ENCODE results near the gene C9.

C9 gene

DNA sequence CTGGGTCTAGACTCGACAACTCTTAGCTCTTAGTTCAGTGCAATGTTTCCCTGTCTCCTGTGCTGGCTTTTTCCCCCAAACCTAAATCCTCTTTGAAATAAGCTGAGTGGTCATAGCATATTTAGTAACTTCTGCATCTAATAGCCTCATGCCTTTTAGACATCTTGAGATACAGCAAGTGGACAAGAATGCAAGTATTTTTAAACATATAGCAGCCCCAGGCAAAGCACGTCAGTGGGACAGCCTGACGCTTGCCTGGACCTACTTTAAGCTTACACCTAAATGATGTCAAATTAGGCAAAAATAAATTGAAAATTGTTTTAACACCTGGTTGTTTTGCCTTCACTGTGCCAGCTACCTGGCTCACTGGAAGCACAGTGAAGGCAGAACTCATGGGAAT is 8.0 kb downstream of the C9 start:
- no peak for DNase-seq (ENCODE audit: low spot score)
- TF ChIP-seq, protein P1, sequence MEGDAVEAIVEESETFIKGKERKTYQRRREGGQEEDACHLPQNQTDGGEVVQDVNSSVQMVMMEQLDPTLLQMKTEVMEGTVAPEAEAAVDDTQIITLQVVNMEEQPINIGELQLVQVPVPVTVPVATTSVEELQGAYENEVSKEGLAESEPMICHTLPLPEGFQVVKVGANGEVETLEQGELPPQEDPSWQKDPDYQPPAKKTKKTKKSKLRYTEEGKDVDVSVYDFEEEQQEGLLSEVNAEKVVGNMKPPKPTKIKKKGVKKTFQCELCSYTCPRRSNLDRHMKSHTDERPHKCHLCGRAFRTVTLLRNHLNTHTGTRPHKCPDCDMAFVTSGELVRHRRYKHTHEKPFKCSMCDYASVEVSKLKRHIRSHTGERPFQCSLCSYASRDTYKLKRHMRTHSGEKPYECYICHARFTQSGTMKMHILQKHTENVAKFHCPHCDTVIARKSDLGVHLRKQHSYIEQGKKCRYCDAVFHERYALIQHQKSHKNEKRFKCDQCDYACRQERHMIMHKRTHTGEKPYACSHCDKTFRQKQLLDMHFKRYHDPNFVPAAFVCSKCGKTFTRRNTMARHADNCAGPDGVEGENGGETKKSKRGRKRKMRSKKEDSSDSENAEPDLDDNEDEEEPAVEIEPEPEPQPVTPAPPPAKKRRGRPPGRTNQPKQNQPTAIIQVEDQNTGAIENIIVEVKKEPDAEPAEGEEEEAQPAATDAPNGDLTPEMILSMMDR (IDR thresholded peaks at IDR 0.05; ENCODE audit: extremely low read depth, insufficient read depth, missing control alignments) = no peak
- in situ Hi-C loops (cut with MboI; ENCODE audit: low pct_unique_long_range_greater_than_20kb, low sequenced_read_pairs, unreplicated experiment) = no loop called here

DNA sequence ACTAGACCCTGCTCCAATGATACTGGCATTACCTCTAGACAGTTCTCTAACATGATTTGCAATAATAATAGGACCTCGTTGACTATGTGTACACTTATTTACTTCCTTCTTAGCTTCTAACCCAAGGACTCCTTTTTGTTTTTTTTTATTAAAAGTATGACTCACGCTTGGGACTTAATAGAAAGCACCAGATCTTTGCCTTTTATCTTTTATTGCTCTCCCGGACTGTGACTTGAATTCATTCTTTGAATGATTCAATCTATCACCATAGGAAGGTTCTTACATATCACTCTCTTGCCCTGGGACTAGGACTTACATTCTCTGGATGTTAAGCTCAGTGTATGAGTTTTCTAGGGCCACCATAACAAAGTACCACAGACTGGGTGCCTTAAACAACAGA is 9.0 kb downstream of the C9 start:
- DNase-seq (ENCODE audit: low spot score) = no peak
- TF ChIP-seq, protein P1 (IDR thresholded peaks at IDR 0.05; ENCODE audit: extremely low read depth, insufficient read depth, missing control alignments) = no peak
- in situ Hi-C loops (cut with MboI; ENCODE audit: low pct_unique_long_range_greater_than_20kb, low sequenced_read_pairs, unreplicated experiment) = no loop called here

DNA sequence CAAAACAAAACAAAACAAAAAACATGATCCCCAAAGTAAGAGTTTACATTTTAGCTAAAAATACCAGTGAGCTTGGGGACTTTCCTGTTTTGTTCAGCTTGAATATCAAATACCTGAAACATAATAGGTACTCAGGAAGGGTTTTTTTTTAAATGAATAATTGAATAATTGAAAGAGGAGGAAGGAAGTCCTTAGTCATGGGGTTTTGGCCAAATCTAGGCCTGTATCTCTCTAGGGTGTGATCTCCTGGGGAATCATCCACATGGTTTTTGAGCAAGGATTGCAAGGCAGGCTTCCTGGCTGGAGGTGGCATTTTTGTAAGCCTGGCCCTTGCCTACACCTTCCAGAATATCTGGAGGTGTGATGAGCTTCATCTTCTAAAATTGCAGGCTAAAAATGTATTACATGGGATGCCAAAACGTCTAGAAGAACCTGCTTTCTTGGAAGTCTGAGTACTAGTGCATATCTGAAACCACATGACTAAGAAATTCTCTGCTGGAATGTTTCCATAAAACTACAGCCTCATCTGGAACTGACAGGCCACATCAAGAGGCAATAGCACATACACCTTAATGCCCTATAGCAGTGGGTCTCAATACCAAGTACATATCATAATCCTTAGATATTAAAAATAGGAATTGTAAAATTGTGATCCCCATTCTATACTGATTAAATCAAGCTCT is 10.4 kb downstream of the C9 start:
- TF ChIP-seq, protein P1 (IDR thresholded peaks at IDR 0.05; ENCODE audit: extremely low read depth, insufficient read depth, missing control alignments) = no peak
- in situ Hi-C loops (cut with MboI; ENCODE audit: low pct_unique_long_range_greater_than_20kb, low sequenced_read_pairs, unreplicated experiment) = no loop called here
- no peak for DNase-seq (ENCODE audit: low spot score)

DNA sequence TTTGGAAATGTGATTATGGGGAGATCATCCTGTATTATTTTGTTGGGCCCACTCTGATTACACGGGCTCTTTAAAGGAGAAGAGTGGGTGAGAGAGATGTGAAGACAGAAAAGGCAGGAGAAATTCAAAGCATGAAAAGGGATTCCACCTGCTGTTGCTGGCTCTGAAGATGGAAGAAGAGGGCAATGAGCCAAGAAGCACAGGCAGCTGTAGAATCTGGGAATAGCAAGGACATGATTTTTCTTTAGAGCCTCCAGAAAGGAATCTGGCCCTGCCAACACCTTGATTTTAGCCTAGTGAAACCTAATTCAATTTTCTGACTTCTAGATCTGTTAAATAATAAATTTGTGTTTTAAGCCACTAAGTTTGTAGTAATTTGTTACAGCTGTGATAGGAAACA is 11.3 kb downstream of the C9 start:
- in situ Hi-C loops (cut with MboI; ENCODE audit: low pct_unique_long_range_greater_than_20kb, low sequenced_read_pairs, unreplicated experiment) = no loop called here
- DNase-seq (ENCODE audit: low spot score) = no peak
- TF ChIP-seq, protein P1 (IDR thresholded peaks at IDR 0.05; ENCODE audit: extremely low read depth, insufficient read depth, missing control alignments) = no peak

DNA sequence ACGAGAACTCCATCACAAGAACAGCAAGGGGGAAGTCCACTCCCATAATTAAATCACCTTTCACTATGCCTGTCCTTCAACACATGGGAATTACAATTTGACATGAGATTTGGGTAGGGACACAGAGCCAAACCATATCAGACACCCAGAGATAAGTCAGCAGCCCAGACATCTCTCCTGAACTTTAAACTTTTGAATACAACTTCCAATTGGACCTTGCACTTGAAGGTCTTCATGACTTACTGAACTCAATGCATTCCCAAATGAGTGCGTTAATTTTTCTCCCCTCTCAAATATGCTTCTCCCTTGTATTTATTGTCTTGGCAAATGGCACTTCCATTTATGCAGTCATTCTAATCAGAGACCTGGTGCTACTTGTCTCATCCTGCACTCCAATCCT is 12.1 kb downstream of the C9 start:
- TF ChIP-seq, protein P1 (IDR thresholded peaks at IDR 0.05; ENCODE audit: extremely low read depth, insufficient read depth, missing control alignments) = no peak
- DNase-seq (ENCODE audit: low spot score) = no peak
- in situ Hi-C loops (cut with MboI; ENCODE audit: low pct_unique_long_range_greater_than_20kb, low sequenced_read_pairs, unreplicated experiment) = no loop called here

DNA sequence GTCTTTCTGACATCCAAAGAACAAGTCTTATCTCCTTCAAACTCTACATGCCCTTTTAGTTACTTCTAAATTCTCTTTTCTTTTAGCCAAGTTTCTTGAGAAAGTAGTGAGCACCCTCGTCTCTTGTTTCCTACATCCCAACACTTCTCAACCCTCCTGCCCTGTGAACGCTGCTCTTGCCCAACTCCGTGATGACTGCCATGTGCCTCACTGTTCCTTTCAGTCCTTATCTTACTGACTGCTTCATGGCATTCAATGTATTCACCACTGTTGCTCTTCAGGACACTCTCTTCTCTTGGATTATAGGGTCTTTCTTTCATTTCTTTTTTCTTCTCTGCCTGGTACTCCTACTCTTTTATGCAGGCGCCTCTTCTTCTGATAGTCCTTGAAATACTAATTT is 14.8 kb downstream of the C9 start:
- TF ChIP-seq, protein P1 (IDR thresholded peaks at IDR 0.05; ENCODE audit: extremely low read depth, insufficient read depth, missing control alignments) = no peak
- in situ Hi-C loops (cut with MboI; ENCODE audit: low pct_unique_long_range_greater_than_20kb, low sequenced_read_pairs, unreplicated experiment) = no loop called here
- no peak for DNase-seq (ENCODE audit: low spot score)

Measured in GM13977 (cell line).